DMS 273 (cell line): ENCODE data around the gene MTERF4.

Experiments
- DNase-seq: peaks from one replicate; lab custom pipeline; 2025; ENCODE audit not compliant: unreplicated experiment; lab: John Stamatoyannopoulos, UW

The MTERF4 gene

DNA sequence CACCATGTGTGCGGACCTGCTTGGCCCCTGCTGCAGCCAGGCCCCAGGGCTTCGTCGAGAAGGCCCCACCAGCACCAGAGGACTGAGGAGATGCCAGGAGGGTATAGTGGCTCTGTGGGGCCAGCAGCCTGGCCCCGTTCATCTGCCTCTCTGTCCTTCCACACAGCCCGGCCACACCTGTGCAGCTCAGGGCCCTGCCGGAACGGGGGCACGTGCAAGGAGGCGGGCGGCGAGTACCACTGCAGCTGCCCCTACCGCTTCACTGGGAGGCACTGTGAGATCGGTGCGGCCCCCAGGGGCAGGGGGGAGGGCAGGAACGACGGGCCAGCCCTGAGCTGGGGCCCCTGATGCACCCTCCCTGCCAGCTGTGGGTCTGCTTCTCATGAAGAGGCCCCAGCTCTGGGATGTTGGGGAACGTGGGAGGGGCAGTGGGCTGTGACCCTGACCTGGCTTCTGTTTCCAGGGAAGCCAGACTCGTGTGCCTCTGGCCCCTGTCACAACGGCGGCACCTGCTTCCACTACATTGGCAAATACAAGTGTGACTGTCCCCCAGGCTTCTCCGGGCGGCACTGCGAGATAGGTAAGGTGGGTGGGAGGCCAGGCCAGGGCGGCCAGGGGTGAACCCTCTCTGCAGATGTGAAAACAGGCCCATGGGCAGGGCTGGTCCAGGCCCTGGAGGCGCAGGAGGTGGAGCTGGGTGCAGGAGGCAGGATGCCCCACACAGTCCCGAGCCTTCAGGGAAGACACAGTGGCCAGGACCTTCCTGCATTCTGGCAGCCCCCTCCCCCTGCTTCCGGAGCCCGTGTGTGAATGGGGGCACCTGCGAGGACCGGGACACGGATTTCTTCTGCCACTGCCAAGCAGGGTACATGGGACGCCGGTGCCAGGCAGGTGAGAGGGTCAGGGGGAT is 50.3 kb downstream of the MTERF4 start:
- DNase-seq = no peak

DNA sequence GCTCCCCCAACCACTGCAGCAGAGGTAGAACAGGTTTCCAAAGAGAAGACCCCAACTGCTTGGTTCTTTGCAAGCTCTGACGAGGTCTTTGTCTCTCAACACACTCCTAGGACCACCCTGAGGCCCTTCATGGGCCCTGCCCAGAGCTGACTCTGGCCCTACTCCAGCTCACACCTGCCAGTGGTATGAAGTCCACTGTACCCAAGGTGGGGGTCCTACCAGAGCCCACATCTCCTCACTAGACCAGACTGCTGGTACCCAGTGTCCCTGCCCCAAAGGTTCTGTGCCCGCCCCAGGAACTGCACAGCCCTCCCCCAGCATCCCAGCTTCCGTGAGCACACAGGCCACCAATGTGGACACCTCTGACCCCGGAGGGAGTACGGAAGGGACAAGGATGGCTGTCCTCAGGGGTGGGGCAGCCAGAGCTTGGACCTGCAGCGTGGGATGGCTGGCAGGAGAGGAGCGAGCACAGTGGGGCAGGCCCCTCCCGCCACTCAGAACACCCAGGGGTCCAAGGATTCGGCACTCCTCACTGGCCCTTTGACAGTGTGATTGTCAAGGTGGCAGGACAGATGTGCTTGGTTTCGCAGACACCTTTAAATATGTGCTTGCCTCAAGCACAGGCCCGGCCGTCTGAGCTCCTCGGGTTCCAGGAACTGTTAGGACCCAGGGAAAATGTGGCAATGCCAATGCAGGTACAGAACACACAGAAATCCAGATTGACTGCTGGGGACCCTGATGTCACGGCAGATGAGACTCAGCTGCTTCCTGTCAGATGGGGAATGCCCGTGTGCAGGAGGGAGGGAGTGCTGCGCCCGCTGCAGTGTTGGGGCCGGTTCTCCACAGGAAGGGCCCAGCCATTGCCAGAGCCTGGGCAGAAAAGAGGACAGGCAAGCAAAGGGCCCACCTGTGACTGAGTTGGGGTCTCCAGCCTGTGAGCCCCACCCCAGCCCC is 51.2 kb downstream of the MTERF4 start:
- no peak for DNase-seq

DNA sequence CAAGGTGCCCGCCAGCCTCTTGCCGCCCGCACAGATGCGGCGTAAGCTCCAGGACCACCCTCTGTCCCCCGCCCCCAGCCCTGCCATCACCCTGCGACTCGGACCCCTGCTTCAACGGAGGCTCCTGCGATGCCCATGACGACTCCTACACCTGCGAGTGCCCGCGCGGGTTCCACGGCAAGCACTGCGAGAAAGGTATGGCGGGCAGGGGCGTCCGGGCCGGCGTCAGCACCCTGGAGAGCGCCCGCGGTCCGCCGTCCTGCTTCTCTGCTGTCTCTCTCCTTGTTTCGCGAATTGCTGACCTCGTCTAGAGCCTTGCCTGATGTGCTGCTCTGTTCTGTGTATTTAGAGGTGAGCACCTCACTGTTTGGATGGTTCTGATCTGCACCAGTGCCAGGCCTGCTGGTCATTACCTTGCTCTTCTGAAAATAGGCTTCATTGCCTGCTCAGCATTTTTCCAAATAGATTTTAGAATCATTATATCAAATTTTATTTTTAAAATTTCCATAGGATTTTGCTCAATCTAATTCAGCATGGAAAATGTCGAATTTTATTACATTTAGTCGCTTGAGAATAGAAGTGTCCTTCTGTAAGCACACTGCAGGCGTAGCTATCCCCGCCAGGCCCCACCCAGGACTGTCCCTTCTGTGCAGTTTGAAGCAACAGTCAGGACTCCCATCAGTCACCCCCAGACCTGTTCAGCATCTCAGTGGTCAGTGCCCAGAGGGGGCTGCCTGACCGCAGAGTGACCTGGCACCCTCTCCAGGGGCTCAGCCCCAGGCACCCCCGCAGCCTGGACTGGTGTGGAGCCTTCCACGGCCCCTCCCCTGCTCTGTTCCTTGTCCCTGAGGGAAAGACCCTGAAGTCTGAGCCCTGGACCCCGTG is 52.1 kb downstream of the MTERF4 start:
- DNase-seq = no peak

DNA sequence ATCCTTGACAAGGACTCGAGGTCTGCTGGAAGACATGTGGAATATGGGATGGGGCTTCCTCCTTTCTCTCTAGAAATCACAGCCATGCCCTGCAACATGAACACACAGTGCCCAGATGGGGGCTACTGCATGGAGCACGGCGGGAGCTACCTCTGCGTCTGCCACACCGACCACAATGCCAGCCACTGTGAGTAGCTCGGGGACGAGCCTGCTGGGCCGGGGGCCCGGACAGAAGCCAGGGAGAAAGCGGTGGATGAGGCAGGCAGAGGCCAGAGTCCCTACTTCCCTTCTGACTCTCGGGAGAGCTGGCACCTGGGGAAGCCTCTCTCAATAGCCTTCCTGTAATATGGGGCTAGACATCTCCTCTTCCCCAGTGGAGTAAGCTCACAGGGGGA is 53.1 kb downstream of the MTERF4 start:
- no peak for DNase-seq

DNA sequence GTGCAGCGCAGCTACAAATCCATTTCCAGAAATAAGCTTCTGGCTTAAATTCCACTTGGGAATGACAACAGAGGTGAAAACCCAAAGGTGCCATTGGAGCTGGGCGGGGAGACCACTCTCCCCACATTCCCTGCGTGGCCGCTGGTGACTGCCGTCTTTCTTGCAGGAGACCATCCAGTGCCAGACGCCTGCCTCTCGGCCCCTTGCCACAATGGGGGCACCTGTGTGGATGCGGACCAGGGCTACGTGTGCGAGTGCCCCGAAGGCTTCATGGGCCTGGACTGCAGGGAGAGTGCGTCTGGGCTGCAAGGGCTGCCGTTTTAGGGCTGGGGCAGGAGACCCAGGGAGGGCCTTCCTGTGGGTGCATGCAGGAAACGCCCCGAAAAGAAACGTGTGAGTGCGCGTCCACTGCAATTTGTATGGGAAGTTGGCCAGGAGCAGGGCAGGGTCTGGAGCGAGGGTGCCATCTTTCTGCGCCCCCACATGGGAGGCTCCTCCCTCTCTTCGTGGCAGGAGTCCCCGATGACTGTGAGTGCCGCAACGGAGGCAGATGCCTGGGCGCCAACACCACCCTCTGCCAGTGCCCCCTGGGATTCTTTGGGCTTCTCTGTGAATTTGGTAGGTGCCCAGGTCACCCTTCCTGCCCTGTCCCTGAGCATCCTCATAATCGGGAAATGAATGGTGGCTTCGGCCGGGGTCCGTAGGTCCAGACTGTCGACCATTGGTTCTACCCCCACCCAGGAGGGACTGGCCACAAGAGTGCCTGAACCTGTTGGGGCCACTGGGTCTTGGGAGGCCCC is 53.7 kb downstream of the MTERF4 start:
- DNase-seq = no peak

DNA sequence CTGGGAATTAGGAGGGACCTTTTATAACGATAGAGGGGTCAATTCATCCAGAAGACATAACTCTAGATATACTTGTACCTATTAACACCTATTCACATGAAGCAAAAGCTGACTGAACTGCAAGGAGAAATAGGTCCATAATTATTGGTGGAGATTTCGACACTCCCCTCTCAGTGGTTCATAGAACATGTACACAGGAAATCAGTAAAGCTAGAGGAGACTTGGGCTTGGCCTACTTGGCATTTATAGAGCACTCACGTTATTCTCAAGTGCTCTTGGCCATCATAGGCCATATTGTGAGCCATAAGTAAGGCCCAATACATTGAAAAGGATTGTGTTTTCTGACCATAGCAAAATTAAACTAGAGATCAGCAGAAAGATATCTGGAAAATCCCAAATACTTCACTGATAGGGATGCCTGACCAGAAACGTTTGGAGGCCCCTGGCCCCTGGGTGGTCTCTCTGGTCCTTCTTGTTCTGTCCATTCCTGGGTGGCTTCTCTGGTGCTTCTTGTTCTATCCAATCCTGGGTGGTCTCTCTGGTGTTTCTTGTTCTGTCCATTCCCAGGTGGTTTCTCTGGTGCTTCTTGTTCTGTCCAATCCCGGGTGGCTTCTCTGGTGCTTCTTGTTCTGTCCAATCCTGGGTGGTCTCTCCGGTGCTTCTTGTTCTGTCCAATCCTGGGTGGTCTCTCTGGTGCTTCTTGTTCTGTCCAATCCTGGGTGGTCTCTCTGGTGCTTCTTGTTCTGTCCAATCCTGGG is 54.7 kb downstream of the MTERF4 start:
- no peak for DNase-seq
